K562 (cell line): Measurements from ENCODE around the gene TCF15. TPM values are rescaled to one million over a fixed set of nuclear protein-coding genes. Genes with fewer than 3 reads are reported as not detected.

Source experiments
- ARID2 ChIP-seq: fragments of 450-650 bp; IDR thresholded peaks from 2 replicates; pipeline ENCODE4 v1.6.1; 2017; ENCODE audit warnings: antibody characterized with exemption, mild to moderate bottlenecking
- CHD4 ChIP-seq: fragments of 200-600 bp; sonication (generic); IDR thresholded peaks from 3 replicates; pipeline ENCODE4 v1.6.1; 2012; ENCODE audit warnings: low read depth, mild to moderate bottlenecking, mixed read lengths, low read length, inconsistent platforms; ENCODE audit not compliant: insufficient read depth, insufficient replicate concordance, poor library complexity, severe bottlenecking
- ETV1 ChIP-seq: fragments of 450-650 bp; conservative IDR thresholded peaks from 2 replicates; pipeline ENCODE4 v1.6.1; 2016; ENCODE audit warnings: missing genetic modification characterization, control low read depth, low read depth, missing compliant biosample characterization
- FOXJ2 ChIP-seq: fragments of 200-800 bp; sonication (Bioruptor generic); IDR thresholded peaks from 2 replicates; pipeline ENCODE4 v1.6.1; 2016; ENCODE audit warnings: missing genetic modification characterization, missing compliant biosample characterization
- GATA2 ChIP-seq: sonication (generic); formaldehyde crosslinking; IDR thresholded peaks from 2 replicates; pipeline ENCODE4 v1.4.0; 2020; ENCODE audit warnings: mild to moderate bottlenecking, missing genetic modification reagents
- HDGF ChIP-seq: fragments of 450-650 bp; IDR thresholded peaks from 2 replicates; pipeline ENCODE4 v1.6.1; 2016
- HMBOX1 ChIP-seq: sonication (generic); IDR thresholded peaks from 2 replicates; pipeline ENCODE4 v1.6.1; 2016
- KAT7 ChIP-seq: sonication (generic); formaldehyde crosslinking; IDR thresholded peaks from 2 replicates; pipeline ENCODE4 v1.8.0; 2022; ENCODE audit warnings: missing genetic modification reagents, mild to moderate bottlenecking, borderline replicate concordance
- MAFF ChIP-seq: IDR thresholded peaks from 2 replicates; pipeline ENCODE4 v1.6.1; 2012; ENCODE audit warnings: low read length, improper control_type of control experiment
- MITF ChIP-seq: IDR thresholded peaks from 2 replicates; pipeline ENCODE4 v1.6.1; 2014; ENCODE audit warnings: antibody characterized with exemption
- PHB ChIP-seq: fragments of 250-450 bp; sonication (Bioruptor Pico); IDR thresholded peaks from 2 replicates; pipeline ENCODE4 v1.5.0; 2021
- RAD51 ChIP-seq: fragments of 450-650 bp; IDR thresholded peaks from 2 replicates; pipeline ENCODE4 v1.7.1; 2016; ENCODE audit warnings: low read depth, mild to moderate bottlenecking, borderline replicate concordance
- RBM22 ChIP-seq: fragments of 200-400 bp; formaldehyde crosslinking; IDR thresholded peaks from 2 replicates; pipeline ENCODE4 v1.6.1; 2018; ENCODE audit warnings: low read length, low read depth; ENCODE audit not compliant: poor library complexity, severe bottlenecking
- SUPT5H ChIP-seq: fragments of 450-650 bp; IDR thresholded peaks from 2 replicates; pipeline ENCODE4 v1.6.1; 2016
- XRCC4 ChIP-seq: IDR thresholded peaks from one replicate; pipeline ENCODE4 v1.6.1; 2011; ENCODE audit not compliant: insufficient read depth, insufficient read length; ENCODE audit errors: extremely low read depth
- ZBTB12 ChIP-seq: fragments of 250-450 bp; sonication (Bioruptor Pico); IDR thresholded peaks from 2 replicates; pipeline ENCODE4 v1.4.0; 2020
- ZNF212 ChIP-seq: fragments of 450-650 bp; formaldehyde crosslinking; IDR thresholded peaks from 2 replicates; pipeline ENCODE4 v1.4.0; 2020; ENCODE audit warnings: mild to moderate bottlenecking
- ZNF253 ChIP-seq: fragments of 250-450 bp; sonication (Bioruptor Pico); conservative IDR thresholded peaks from 2 replicates; pipeline ENCODE4 v1.6.1; 2021; ENCODE audit warnings: mild to moderate bottlenecking
- ZNF282 ChIP-seq: sonication (generic); formaldehyde crosslinking; IDR thresholded peaks from 2 replicates; pipeline ENCODE4 v1.8.1; 2023; ENCODE audit warnings: missing genetic modification reagents
- ZNF354B ChIP-seq: fragments of 250-450 bp; sonication (Bioruptor Pico); IDR thresholded peaks from 2 replicates; pipeline ENCODE4 v1.4.0; 2020
- ZNF511 ChIP-seq: sonication (generic); formaldehyde crosslinking; IDR thresholded peaks from 2 replicates; pipeline ENCODE4 v1.8.0; 2022; ENCODE audit warnings: mild to moderate bottlenecking, missing genetic modification reagents
- polyA plus RNA-seq, 8 experiments: library from polyadenylated mRNA; depleted of rRNA in 4 of 8; stranded (reverse) in 5 of 8; unstranded in 3 of 8; fragments of >200 nt; fragmentation: Nextera tagmentation in 2 of 8; fragmentation: Illumina TruSeq in 1 of 8; extraction: Ambion mirVana in 2 of 8; extraction: Trizol in 1 of 8; gene quantifications; 2 replicates each; pipeline versions ENCODE4 v1.2.1 to v1.2.3, GENCODE V29; 2011 to 2014; ENCODE audit warnings: inconsistent platforms in 1 of 8, missing spikeins in 1 of 8
- total RNA-seq, 7 experiments: library from RNA; depleted of rRNA in 6 of 7; stranded (reverse); fragments of >200 nt in 6 of 7; fragmentation: Illumina TruSeq in 2 of 7; extraction: Trizol in 2 of 7; gene quantifications; 2 replicates each; pipeline versions ENCODE4 v1.2.1 to v1.2.3, GENCODE V29; 2011 to 2021; ENCODE audit warnings: low replicate concordance in 1 of 7
- TF ChIP-seq, protein P1 (sequence below), 2 experiments: fragments of 450-650 bp; conservative IDR thresholded peaks; 2 replicates each; pipeline ENCODE4 v1.6.1; 2017; ENCODE audit warnings: mild to moderate bottlenecking in 2 of 2, moderate library complexity in 2 of 2
- TF ChIP-seq, protein P2 (sequence below), 2 experiments: fragments of 450-650 bp in 1 of 2; sonication (generic) in 1 of 2; formaldehyde crosslinking in 1 of 2; IDR thresholded peaks in 1 of 2; conservative IDR thresholded peaks in 1 of 2; 2 replicates each; pipeline versions ENCODE4 v1.6.1 to v1.8.1; 2016 to 2023; ENCODE audit warnings: mild to moderate bottlenecking in 2 of 2, moderate library complexity in 2 of 2, inconsistent platforms in 1 of 2, missing genetic modification reagents in 1 of 2

Gene TCF15
- total and polyA plus RNA-seq, 9 of the 15 experiments (the other 6 are each of a cell fraction or from before 2014, with no cell fraction given): 0.04 to 5.0 (median 1.2) TPM

- TF ChIP-seq CHD4 (peak; percentile 70), RAD51 (no peak), ETV1 (tag) (no peak), ZNF511 (CRISPR knock-in tag) (peak; percentile 23; the same call in 1 of the 2 replicates), KAT7 (peak; percentile 8; the same call in 1 of the 2 replicates), ZNF282 (no peak), HMBOX1 (no peak), GATA2 (no peak), MITF (no peak), ZNF212 (no peak), ARID2 (no peak), XRCC4 (no peak), SUPT5H (no peak), ZNF253 (CRISPR knock-in tag) (no peak), RBM22 (no peak), ZBTB12 (CRISPR knock-in tag) (no peak), FOXJ2 (tag) (no peak; the same call in 1 of the 2 replicates), PHB (no peak), ZNF354B (CRISPR knock-in tag) (no peak), HDGF (0 out of 2 replicates have a peak, but pooled peaks have one; percentile 43), MAFF (no peak)
- TF ChIP-seq, protein P1, sequence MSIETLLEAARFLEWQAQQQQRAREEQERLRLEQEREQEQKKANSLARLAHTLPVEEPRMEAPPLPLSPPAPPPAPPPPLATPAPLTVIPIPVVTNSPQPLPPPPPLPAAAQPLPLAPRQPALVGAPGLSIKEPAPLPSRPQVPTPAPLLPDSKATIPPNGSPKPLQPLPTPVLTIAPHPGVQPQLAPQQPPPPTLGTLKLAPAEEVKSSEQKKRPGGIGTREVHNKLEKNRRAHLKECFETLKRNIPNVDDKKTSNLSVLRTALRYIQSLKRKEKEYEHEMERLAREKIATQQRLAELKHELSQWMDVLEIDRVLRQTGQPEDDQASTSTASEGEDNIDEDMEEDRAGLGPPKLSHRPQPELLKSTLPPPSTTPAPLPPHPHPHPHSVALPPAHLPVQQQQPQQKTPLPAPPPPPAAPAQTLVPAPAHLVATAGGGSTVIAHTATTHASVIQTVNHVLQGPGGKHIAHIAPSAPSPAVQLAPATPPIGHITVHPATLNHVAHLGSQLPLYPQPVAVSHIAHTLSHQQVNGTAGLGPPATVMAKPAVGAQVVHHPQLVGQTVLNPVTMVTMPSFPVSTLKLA (conservative IDR thresholded peaks at IDR 0.05): peak in 1 of 2 experiments; percentile 6; a peak in 1 of 4 replicates
- TF ChIP-seq, protein P2, sequence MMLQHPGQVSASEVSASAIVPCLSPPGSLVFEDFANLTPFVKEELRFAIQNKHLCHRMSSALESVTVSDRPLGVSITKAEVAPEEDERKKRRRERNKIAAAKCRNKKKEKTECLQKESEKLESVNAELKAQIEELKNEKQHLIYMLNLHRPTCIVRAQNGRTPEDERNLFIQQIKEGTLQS (IDR thresholded peaks at IDR 0.05): no peak
- TF ChIP-seq, protein P2 (CRISPR knock-in tag; conservative IDR thresholded peaks at IDR 0.05): no peak
These were observed 42.6 kb upstream of the TCF15 start (continued) for GRCh38 chr20:652615-653109.
